Muscle layer of duodenum (tissue), 2 donors: ENCODE results near the gene BCL11B.
A peak's percentile ranks its signal among the peaks of the same experiment; 100 is the strongest.

Source experiments
- H3K27ac ChIP-seq: one replicate; pipeline ENCODE4 v1.7.0; 2013; ENCODE audit warnings: mild to moderate bottlenecking, low read length
- H3K27me3 ChIP-seq: one replicate; pipeline ENCODE4 v1.7.0; 2013; ENCODE audit warnings: low read depth, mild to moderate bottlenecking, control low read depth, low read length
- H3K36me3 ChIP-seq, 2 donors: one replicate each; pipeline ENCODE4 v1.7.0; 2013; ENCODE audit warnings: low read length in 2 of 2, control low read depth in 1 of 2, mild to moderate bottlenecking in 1 of 2; ENCODE audit not compliant: insufficient read depth in 2 of 2, control insufficient read depth in 1 of 2
- H3K4me1 ChIP-seq, 2 donors: one replicate each; pipeline ENCODE4 v1.7.0; 2013; ENCODE audit warnings: low read length in 2 of 2, mild to moderate bottlenecking in 2 of 2, control low read depth in 1 of 2, moderate library complexity in 1 of 2; ENCODE audit not compliant: insufficient read depth in 2 of 2, control insufficient read depth in 1 of 2
- H3K4me3 ChIP-seq, 2 donors: one replicate each; pipeline ENCODE4 v1.7.0; 2013; ENCODE audit warnings: low read length in 2 of 2, low read depth in 1 of 2, mild to moderate bottlenecking in 1 of 2
- H3K9me3 ChIP-seq, 2 donors: one replicate each; pipeline ENCODE4 v1.7.0; 2013; ENCODE audit warnings: low read length in 2 of 2, control low read depth in 1 of 2, mild to moderate bottlenecking in 1 of 2; ENCODE audit not compliant: control insufficient read depth in 1 of 2
- donor health status: healthy.

The BCL11B gene

GRCh38 chr14:99198746-99199502 is 73.1 kb downstream of the BCL11B start:
- Histone ChIP-seq H3K4me1 (peaks cover 0 to 8% of the 10 kb centered on the region in 2 donors), H3K27ac (no peak overlapping the region), H3K4me3 (no peak overlapping the region), H3K27me3 (no peaks in the 10 kb centered on the region), H3K36me3 (no peaks in the 10 kb centered on the region), H3K9me3 (no peaks in the 10 kb centered on the region)

GRCh38 chr14:99196310-99196650 is 75.7 kb downstream of the BCL11B start:
- Histone ChIP-seq H3K4me3 (no peak overlapping the region), H3K27me3 (no peaks in the 10 kb centered on the region), H3K36me3 (no peaks in the 10 kb centered on the region), H3K9me3 (no peaks in the 10 kb centered on the region), H3K4me1 (peaks cover 4 to 17% of the 10 kb centered on the region in 2 donors), H3K27ac (no peak overlapping the region)

- peaks cover 8 to 21% of the 10 kb centered on the region in 2 donors for H3K4me1 ChIP-seq
- H3K27me3 ChIP-seq = no peaks in the 10 kb centered on the region
- no peaks in the 10 kb centered on the region for H3K36me3 ChIP-seq
- no peak overlapping the region for H3K27ac ChIP-seq
- no peaks in the 10 kb centered on the region for H3K9me3 ChIP-seq
- no peak overlapping the region for H3K4me3 ChIP-seq
Observed at GRCh38 chr14:99195602-99196309, 76.2 kb downstream of the BCL11B start.

GRCh38 chr14:99194736-99195135 is 77.3 kb downstream of the BCL11B start:
- no peaks in the 10 kb centered on the region for H3K36me3 ChIP-seq
- no peak overlapping the region for H3K4me3 ChIP-seq
- H3K9me3 ChIP-seq = no peaks in the 10 kb centered on the region
- no peak overlapping the region for H3K27ac ChIP-seq
- H3K4me1 ChIP-seq = peaks cover 8 to 21% of the 10 kb centered on the region in 2 donors
- no peaks in the 10 kb centered on the region for H3K27me3 ChIP-seq

DNA sequence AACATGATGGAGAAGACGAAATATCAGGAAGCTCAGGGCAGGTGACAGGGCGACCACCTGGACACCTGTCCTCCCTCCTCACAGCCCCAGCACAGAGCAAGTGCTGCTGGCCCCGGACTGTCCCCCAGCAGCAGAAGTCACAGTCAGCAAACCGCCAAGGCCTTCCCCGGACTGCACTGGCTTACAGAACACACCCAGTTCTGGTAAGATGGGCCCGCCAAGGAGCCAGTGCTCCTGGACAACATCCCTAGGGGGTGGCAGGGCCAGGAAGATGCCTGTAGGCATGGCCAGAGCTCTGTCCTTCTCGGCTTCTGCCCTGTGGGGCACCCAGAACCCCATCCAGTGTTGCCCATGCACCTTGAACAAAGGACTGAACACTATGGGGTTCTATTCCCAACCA is 77.9 kb downstream of the BCL11B start:
- no peaks in the 10 kb centered on the region for H3K36me3 ChIP-seq
- H3K27ac ChIP-seq = no peak overlapping the region
- H3K4me3 ChIP-seq = no peak overlapping the region
- H3K4me1 ChIP-seq = peaks cover 8 to 21% of the 10 kb centered on the region in 2 donors
- no peaks in the 10 kb centered on the region for H3K9me3 ChIP-seq
- no peaks in the 10 kb centered on the region for H3K27me3 ChIP-seq

GRCh38 chr14:99192830-99193229 is 79.2 kb downstream of the BCL11B start:
- H3K4me3 ChIP-seq = peak overlapping the region in 1 of 2 donors; percentile 61
- H3K36me3 ChIP-seq = no peaks in the 10 kb centered on the region
- no peaks in the 10 kb centered on the region for H3K27me3 ChIP-seq
- H3K4me1 ChIP-seq = peaks cover 8 to 21% of the 10 kb centered on the region in 2 donors
- H3K27ac ChIP-seq = no peak overlapping the region
- no peaks in the 10 kb centered on the region for H3K9me3 ChIP-seq

GRCh38 chr14:99192028-99192621 is 79.9 kb downstream of the BCL11B start:
- Histone ChIP-seq H3K36me3 (no peaks in the 10 kb centered on the region), H3K4me1 (peaks cover 8 to 21% of the 10 kb centered on the region in 2 donors), H3K27me3 (no peaks in the 10 kb centered on the region), H3K27ac (peak overlapping the region; percentile 45), H3K9me3 (no peaks in the 10 kb centered on the region), H3K4me3 (peak overlapping the region; percentile 57 to 61)

DNA sequence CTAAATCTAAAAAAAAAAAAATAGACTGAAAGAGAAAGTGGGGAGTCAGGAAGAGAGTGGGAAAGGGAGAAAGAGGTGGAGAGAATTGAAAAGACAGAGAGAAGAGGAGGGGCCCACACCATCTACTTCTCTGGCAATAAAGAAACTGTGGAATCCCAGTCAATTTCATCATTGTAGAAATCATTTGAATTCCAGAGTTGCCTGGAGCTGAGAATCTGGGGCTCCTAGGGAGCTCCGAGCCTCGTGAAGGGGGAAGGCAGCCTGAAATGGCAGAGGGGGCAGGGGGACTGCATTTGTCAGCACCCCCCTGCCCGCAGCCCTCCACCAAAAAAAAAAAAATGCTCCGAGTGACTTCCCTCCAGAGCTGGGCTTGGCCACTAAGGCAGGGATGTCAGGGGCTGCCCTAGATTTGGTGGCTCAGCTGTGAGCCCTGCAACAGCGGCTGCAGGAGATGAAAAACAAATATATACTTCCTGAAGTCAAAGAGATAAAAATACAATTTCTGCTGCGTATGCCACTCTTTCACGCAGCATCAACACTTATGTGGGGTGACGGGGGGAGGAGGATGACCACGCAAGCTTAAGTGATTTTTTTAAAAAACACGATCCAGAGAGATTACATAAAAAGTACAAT is 80.5 kb downstream of the BCL11B start:
- Histone ChIP-seq H3K27me3 (no peaks in the 10 kb centered on the region), H3K36me3 (no peaks in the 10 kb centered on the region), H3K9me3 (no peaks in the 10 kb centered on the region), H3K4me1 (peaks cover 8 to 21% of the 10 kb centered on the region in 2 donors), H3K4me3 (peak overlapping the region; percentile 57 to 61), H3K27ac (peak overlapping the region; percentile 45)

- Histone ChIP-seq H3K9me3 (no peaks in the 10 kb centered on the region), H3K27ac (no peak overlapping the region), H3K36me3 (no peaks in the 10 kb centered on the region), H3K27me3 (no peaks in the 10 kb centered on the region), H3K4me3 (peak overlapping the region in 1 of 2 donors; percentile 57), H3K4me1 (peaks cover 8 to 20% of the 10 kb centered on the region in 2 donors)
Observed at GRCh38 chr14:99190696-99191394, 81.2 kb downstream of the BCL11B start.

DNA sequence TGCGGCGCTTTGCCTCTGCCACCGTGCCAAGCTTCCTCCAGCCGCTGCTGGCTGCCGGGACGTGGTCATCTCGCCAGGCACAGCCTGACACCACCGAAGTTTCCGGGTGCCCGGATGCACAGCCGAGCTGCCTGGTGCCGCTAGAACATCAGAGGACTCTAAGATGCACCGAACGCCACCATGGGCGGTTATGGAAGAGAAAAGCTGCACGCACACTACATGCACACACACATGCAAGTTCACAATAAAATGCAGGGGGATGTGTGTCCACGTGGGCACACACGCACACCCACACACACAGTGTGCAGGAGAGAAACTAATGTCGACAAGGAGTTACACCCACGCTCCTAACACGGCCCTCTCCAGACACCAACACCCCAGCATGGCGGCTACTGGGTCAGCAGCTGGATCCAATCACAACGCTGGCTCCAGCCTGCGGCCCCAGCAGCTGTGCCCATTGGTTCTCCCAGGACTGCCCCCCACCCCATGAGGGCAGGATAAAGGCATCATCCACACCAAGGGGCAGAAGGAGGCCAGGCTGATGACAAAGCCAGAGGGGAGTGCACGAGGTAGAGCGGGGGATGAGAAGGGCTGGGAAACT is 82.7 kb downstream of the BCL11B start:
- H3K36me3 ChIP-seq = no peaks in the 10 kb centered on the region
- H3K9me3 ChIP-seq = no peaks in the 10 kb centered on the region
- H3K27me3 ChIP-seq = no peaks in the 10 kb centered on the region
- H3K4me3 ChIP-seq = no peak overlapping the region
- peaks cover 8 to 13% of the 10 kb centered on the region in 2 donors for H3K4me1 ChIP-seq
- H3K27ac ChIP-seq = no peak overlapping the region
